K562 (cell line): Measurements from ENCODE around the gene TMC4. TPM values are rescaled to one million over a fixed set of nuclear protein-coding genes. Genes with fewer than 3 reads are reported as not detected.

Experiments used
- BMI1 ChIP-seq: fragments of 150-350 bp; IDR thresholded peaks from 2 replicates; pipeline ENCODE4 v1.6.1; 2014; ENCODE audit warnings: low read length
- CC2D1A ChIP-seq: fragments of 450-650 bp; IDR thresholded peaks from 2 replicates; pipeline ENCODE4 v1.6.1; 2017; ENCODE audit warnings: mild to moderate bottlenecking
- DEAF1 ChIP-seq: fragments of 450-650 bp; formaldehyde crosslinking; IDR thresholded peaks from 2 replicates; pipeline ENCODE4 v1.4.0; 2020; ENCODE audit warnings: mild to moderate bottlenecking, moderate library complexity
- HEY1 ChIP-seq: fragments of 250-450 bp; sonication (Bioruptor Pico); IDR thresholded peaks from 2 replicates; pipeline ENCODE4 v1.5.0; 2020; ENCODE audit warnings: mild to moderate bottlenecking, moderate library complexity, borderline replicate concordance
- MAFG ChIP-seq: fragments of 450-650 bp; conservative IDR thresholded peaks from 2 replicates; pipeline ENCODE4 v1.6.1; 2016; ENCODE audit warnings: missing genetic modification characterization, missing compliant biosample characterization
- PKNOX1 ChIP-seq: fragments of 450-650 bp; IDR thresholded peaks from 2 replicates; pipeline ENCODE4 v1.6.1; 2016
- SMAD2 ChIP-seq: fragments of 150-350 bp; IDR thresholded peaks from 2 replicates; pipeline ENCODE4 v1.6.1; 2014; ENCODE audit warnings: low read depth, mild to moderate bottlenecking, low read length
- SMARCA4 ChIP-seq: fragments of 450-650 bp; IDR thresholded peaks from 2 replicates; pipeline ENCODE4 v1.6.1; 2016
- ZFP30 ChIP-seq: fragments of 250-450 bp; sonication (Bioruptor Pico); IDR thresholded peaks from 2 replicates; pipeline ENCODE4 v1.8.0; 2022; ENCODE audit warnings: moderate library complexity, mild to moderate bottlenecking, inconsistent platforms, borderline replicate concordance
- ZNF165 ChIP-seq: fragments of 250-450 bp; sonication (Bioruptor Pico); IDR thresholded peaks from 2 replicates; pipeline ENCODE4 v1.4.0; 2020; ENCODE audit warnings: borderline replicate concordance
- ZNF232 ChIP-seq: sonication (generic); formaldehyde crosslinking; IDR thresholded peaks from 2 replicates; pipeline ENCODE4 v1.8.0; 2022; ENCODE audit warnings: mild to moderate bottlenecking, missing genetic modification reagents
- polyA plus RNA-seq, 8 experiments: library from polyadenylated mRNA; depleted of rRNA in 4 of 8; stranded (reverse) in 5 of 8; unstranded in 3 of 8; fragments of >200 nt; fragmentation: Nextera tagmentation in 2 of 8; fragmentation: Illumina TruSeq in 1 of 8; extraction: Ambion mirVana in 2 of 8; extraction: Trizol in 1 of 8; gene quantifications; 2 replicates each; pipeline versions ENCODE4 v1.2.1 to v1.2.3, GENCODE V29; 2011 to 2014; ENCODE audit warnings: inconsistent platforms in 1 of 8, missing spikeins in 1 of 8
- total RNA-seq, 7 experiments: library from RNA; depleted of rRNA in 6 of 7; stranded (reverse); fragments of >200 nt in 6 of 7; fragmentation: Illumina TruSeq in 2 of 7; extraction: Trizol in 2 of 7; gene quantifications; 2 replicates each; pipeline versions ENCODE4 v1.2.1 to v1.2.3, GENCODE V29; 2011 to 2021; ENCODE audit warnings: low replicate concordance in 1 of 7

The TMC4 gene
- total and polyA plus RNA-seq, 9 of the 15 experiments (the other 6 are each of a cell fraction or from before 2014, with no cell fraction given) = 0.12 to 0.79 (median 0.36) TPM; not detected in 2

GRCh38 chr19:54142166-54142780, 30.7 kb downstream of the TMC4 start (continued):
- TF ChIP-seq PKNOX1 (no peak), BMI1 (no peak), SMARCA4 (no peak), SMAD2 (no peak), CC2D1A (no peak), HEY1 (CRISPR knock-in tag) (no peak), ZNF165 (no peak), MAFG (tag) (no peak), ZNF232 (CRISPR knock-in tag) (no peak), DEAF1 (CRISPR knock-in tag) (no peak), ZFP30 (CRISPR knock-in tag) (no peak)
